Retinal pigment epithelial cell (primary cell): ENCODE measurements around the gene BCAS1.
"Not testable (repeated sequence)": the region's sequence is repeated elsewhere in the genome, so short reads cannot be mapped to it uniquely, and the experiment has no call there.

Source experiments
- DNase-seq: peaks from one replicate; pipeline ENCODE4 v3.0.0-alpha.2; 2010; ENCODE audit warnings: low read depth
- H3K4me3 ChIP-seq: 2 replicates; pipeline ENCODE4 v1.5.1; 2011; ENCODE audit warnings: mild to moderate bottlenecking, low read length, control low read depth, moderate library complexity
- CTCF ChIP-seq: conservative IDR thresholded peaks from 2 replicates; pipeline ENCODE4 v1.5.1; 2011; ENCODE audit warnings: low read depth, low read length, control low read depth, inconsistent platforms

The BCAS1 gene

GRCh38 chr20:53974785-53975555, 95.4 kb downstream of the BCAS1 start:
- no peak for DNase-seq
- no peak overlapping the region for H3K4me3 ChIP-seq
- TF ChIP-seq CTCF = no peak

- H3K4me3 ChIP-seq, DNase-seq: not testable (repeated sequence)
Measured at GRCh38 chr20:53973882-53974281, 96.5 kb downstream of the BCAS1 start.

GRCh38 chr20:53972179-53972578, 98.2 kb downstream of the BCAS1 start:
- TF ChIP-seq CTCF = no peak
- DNase-seq = no peak
- H3K4me3 ChIP-seq = no peak overlapping the region

- DNase-seq = no peak
- no peak for TF ChIP-seq CTCF
- H3K4me3 ChIP-seq = no peak overlapping the region
Measured at GRCh38 chr20:53971096-53971683, 99.2 kb downstream of the BCAS1 start.

- DNase-seq = no peak
- no peak overlapping the region for H3K4me3 ChIP-seq
- no peak for TF ChIP-seq CTCF
Measured at GRCh38 chr20:53970232-53970631, 100.2 kb downstream of the BCAS1 start.

GRCh38 chr20:53967527-53967926, 102.9 kb downstream of the BCAS1 start:
- no peak for DNase-seq
- H3K4me3 ChIP-seq = no peak overlapping the region
- TF ChIP-seq CTCF = no peak

GRCh38 chr20:53966774-53967398, 103.5 kb downstream of the BCAS1 start:
- H3K4me3 ChIP-seq = no peak overlapping the region
- no peak for DNase-seq
- TF ChIP-seq CTCF = no peak
